PC-3 (cell line): ENCODE measurements around the gene RAP1GAP. TPM values are rescaled to one million over a fixed set of nuclear protein-coding genes. Genes with fewer than 3 reads are reported as not detected.

ENCODE experiments used
- ATAC-seq: fragments of 200-7000 bp; cut with Tn5 transposase; 2 replicates; pipeline ENCODE4 v1.9.1; 2020; ENCODE audit warnings: mild to moderate bottlenecking, moderate library complexity
- BruUV-seq: library from RNA; stranded (reverse); fragments of 400-500 nt; replicated peaks from 2 replicates; lab custom pipeline; 2021; lab: Mats Ljungman, UMichigan
- CTCF ChIA-PET: fragments of 300-600 bp; sonication (Branson Sonifier 250); formaldehyde crosslinking; loops from one replicate; lab custom pipeline; 2022; ENCODE audit warnings: antibody characterized with exemption; lab: Charles Lee
- POLR2A ChIA-PET: fragments of 300-600 bp; sonication (Branson Sonifier 250); formaldehyde crosslinking; loops from one replicate; lab custom pipeline; 2022; ENCODE audit warnings: antibody characterized with exemption; ENCODE audit not compliant: unreplicated experiment; lab: Charles Lee
- DNase-seq: peaks from one replicate; pipeline ENCODE4 v3.0.0-alpha.2; 2015
- H2AFZ ChIP-seq: fragments of 300-600 bp; sonication (generic); 2 replicates; pipeline ENCODE4 v1.6.0; 2016; ENCODE audit warnings: antibody characterized with exemption, low read length
- H3F3A ChIP-seq: fragments of 300-600 bp; sonication (generic); one replicate; pipeline ENCODE4 v1.6.0; 2017; ENCODE audit warnings: antibody characterized with exemption, low read length, control low read depth, mild to moderate bottlenecking; ENCODE audit not compliant: unreplicated experiment
- H3K27ac ChIP-seq: fragments of 300-600 bp; sonication (generic); 2 replicates; pipeline ENCODE4 v1.5.1; 2016; ENCODE audit warnings: mild to moderate bottlenecking, low read length
- H3K27me3 ChIP-seq: fragments of 300-600 bp; sonication (generic); 2 replicates; pipeline ENCODE4 v1.6.1; 2016; ENCODE audit warnings: low read length, mixed read lengths
- H3K36me3 ChIP-seq: fragments of 300-600 bp; sonication (generic); 2 replicates; pipeline ENCODE4 v1.6.1; 2016; ENCODE audit warnings: low read depth, mixed run types, low read length, mixed read lengths
- H3K4me1 ChIP-seq: fragments of 300-600 bp; sonication (generic); 2 replicates; pipeline ENCODE4 v1.5.1; 2016; ENCODE audit warnings: low read length; ENCODE audit not compliant: insufficient read depth
- H3K4me2 ChIP-seq: fragments of 300-600 bp; sonication (generic); 2 replicates; pipeline ENCODE4 v1.6.0; 2016; ENCODE audit warnings: low read length
- H3K4me3 ChIP-seq: fragments of 300-600 bp; sonication (generic); 2 replicates; pipeline ENCODE4 v1.5.1; 2016; ENCODE audit warnings: mild to moderate bottlenecking, low read length, mixed read lengths
- H3K79me2 ChIP-seq: fragments of 300-600 bp; sonication (generic); 2 replicates; pipeline ENCODE4 v1.6.1; 2017; ENCODE audit warnings: low read length, mixed read lengths
- H3K9ac ChIP-seq: fragments of 300-600 bp; sonication (generic); 2 replicates; pipeline ENCODE4 v1.6.0; 2016; ENCODE audit warnings: mild to moderate bottlenecking, low read length
- H3K9me2 ChIP-seq: fragments of 300-600 bp; sonication (generic); replicated peaks from 2 replicates; pipeline ENCODE4 v1.6.1; 2016; ENCODE audit warnings: mixed run types, low read length, mixed read lengths
- H3K9me3 ChIP-seq: fragments of 300-600 bp; sonication (generic); 2 replicates; pipeline ENCODE4 v1.6.1; 2016; ENCODE audit warnings: low read length, mixed read lengths
- H4K20me1 ChIP-seq: fragments of 300-600 bp; sonication (generic); 2 replicates; pipeline ENCODE4 v1.6.1; 2016; ENCODE audit warnings: low read length, mixed read lengths
- EZH2 ChIP-seq: fragments of 300-600 bp; sonication (generic); IDR thresholded peaks from one replicate; pipeline ENCODE4 v1.6.1; 2017; ENCODE audit warnings: antibody characterized with exemption, mild to moderate bottlenecking, low read length; ENCODE audit not compliant: unreplicated experiment
- EZH2phosphoT487 ChIP-seq: fragments of 300-600 bp; sonication (generic); IDR thresholded peaks from 2 replicates; pipeline ENCODE4 v1.6.1; 2018; ENCODE audit warnings: mild to moderate bottlenecking, antibody characterized with exemption, low read length, borderline replicate concordance
- intact Hi-C: fragments of 100-400 bp; cut with micrococcal nuclease; formaldehyde crosslinking; loops from 2 replicates; pipeline ENCODE4 v1.9.0; 2023
- total RNA-seq: library from RNA; depleted of rRNA; stranded (reverse); fragments of >200 nt; gene quantifications from 2 replicates; pipeline ENCODE4 v1.2.3, GENCODE V29; 2014
- TF ChIP-seq, protein P1 (sequence below): fragments of 300-600 bp; sonication (generic); conservative IDR thresholded peaks from 2 replicates; pipeline ENCODE4 v1.5.1; 2017; ENCODE audit warnings: antibody characterized with exemption, low read depth, mild to moderate bottlenecking, low read length

RAP1GAP gene
- total RNA-seq, 1 experiment from 2014 or later = 12.1 TPM

DNA sequence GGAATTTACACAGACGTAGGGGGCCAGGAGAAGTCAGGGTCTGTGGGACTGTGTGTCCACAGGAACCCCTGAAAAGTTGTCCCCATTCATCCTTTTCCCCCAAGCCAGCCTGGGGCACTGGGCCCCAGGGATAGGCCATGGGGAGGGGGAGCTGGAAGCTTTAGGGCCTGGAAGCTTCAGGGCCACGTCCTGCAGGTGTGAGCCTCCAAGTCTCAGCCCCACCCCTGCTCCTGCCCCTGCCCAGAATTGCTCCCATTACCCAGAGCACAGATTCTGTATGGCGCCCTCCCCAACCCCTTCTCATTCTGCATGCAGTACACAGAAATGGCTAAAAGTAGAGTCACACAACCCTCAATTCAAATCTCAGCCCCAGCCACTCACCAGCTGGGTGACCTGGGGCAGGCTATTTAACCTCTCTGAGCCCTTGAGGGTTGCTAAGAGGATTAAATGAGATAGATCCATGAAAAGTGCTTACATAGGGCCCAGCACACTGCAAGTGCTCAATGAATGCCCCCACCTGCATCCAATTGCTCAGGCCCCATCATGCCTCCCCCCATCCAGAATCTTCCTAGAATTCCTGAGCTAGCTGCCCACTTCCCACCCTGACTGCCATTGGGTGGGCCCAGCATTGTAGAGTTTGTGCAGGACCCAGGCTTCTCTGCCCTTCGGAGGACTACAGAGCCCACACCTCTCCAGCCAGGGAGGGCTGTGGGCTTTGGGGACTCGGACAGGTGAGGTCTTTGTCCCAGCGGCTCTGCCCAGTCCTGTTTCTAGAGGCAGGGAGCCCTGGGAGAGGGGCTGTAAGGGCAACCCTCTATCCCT, 6.5 kb downstream of the RAP1GAP start:
- H3K79me2 ChIP-seq = no peaks in the 10 kb centered on the region
- intact Hi-C loops = no loop called here
- 0 out of 2 replicates have a peak, but pooled peaks cover 6% of the 10 kb centered on the region for H3K27me3 ChIP-seq
- no peak overlapping the region for H3K27ac ChIP-seq
- no peak overlapping the region for H3K4me3 ChIP-seq
- BruUV-seq = no TSS peak
- no peaks in the 10 kb centered on the region for H4K20me1 ChIP-seq
- CTCF ChIA-PET = no interaction called here
- TF ChIP-seq, protein P1, sequence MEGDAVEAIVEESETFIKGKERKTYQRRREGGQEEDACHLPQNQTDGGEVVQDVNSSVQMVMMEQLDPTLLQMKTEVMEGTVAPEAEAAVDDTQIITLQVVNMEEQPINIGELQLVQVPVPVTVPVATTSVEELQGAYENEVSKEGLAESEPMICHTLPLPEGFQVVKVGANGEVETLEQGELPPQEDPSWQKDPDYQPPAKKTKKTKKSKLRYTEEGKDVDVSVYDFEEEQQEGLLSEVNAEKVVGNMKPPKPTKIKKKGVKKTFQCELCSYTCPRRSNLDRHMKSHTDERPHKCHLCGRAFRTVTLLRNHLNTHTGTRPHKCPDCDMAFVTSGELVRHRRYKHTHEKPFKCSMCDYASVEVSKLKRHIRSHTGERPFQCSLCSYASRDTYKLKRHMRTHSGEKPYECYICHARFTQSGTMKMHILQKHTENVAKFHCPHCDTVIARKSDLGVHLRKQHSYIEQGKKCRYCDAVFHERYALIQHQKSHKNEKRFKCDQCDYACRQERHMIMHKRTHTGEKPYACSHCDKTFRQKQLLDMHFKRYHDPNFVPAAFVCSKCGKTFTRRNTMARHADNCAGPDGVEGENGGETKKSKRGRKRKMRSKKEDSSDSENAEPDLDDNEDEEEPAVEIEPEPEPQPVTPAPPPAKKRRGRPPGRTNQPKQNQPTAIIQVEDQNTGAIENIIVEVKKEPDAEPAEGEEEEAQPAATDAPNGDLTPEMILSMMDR = no peak
- TF ChIP-seq EZH2 (no peak), EZH2phosphoT487 (no peak)
- H3K4me2 ChIP-seq = no peak overlapping the region
- H3K9me3 ChIP-seq = no peaks in the 10 kb centered on the region
- POLR2A ChIA-PET = no interaction called here
- peaks cover 11% of the 10 kb centered on the region; the same call in 1 of the 2 replicates for H3K4me1 ChIP-seq
- H3K36me3 ChIP-seq = no peaks in the 10 kb centered on the region
- H2AFZ ChIP-seq = no peak overlapping the region
- H3K9ac ChIP-seq = no peak overlapping the region
- DNase-seq (no peak), ATAC-seq (no peak)
- H3F3A ChIP-seq = no peaks in the 10 kb centered on the region
- H3K9me2 ChIP-seq = no peaks in the 10 kb centered on the region

DNA sequence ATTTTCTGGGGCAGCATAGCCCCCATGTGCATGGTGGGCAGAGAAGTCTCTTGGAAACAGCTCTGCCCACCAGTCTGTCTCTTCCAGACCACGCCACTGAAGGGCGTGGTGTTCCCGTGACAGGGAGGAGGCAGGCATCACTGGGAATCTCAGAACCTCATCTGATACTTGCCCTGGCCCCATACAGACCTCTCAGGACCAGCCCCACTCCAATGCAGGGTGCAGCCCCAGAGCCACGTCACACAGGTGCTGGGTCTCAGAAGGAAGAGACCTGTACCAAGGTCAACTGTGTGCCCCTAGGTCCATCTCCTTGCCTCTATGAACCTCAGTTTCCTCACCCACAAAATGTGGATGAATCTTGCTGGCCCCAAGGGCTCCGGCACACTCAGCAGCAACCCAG, 7.3 kb downstream of the RAP1GAP start:
- intact Hi-C loops = no loop called here
- POLR2A ChIA-PET = no interaction called here
- no peak overlapping the region for H3K4me3 ChIP-seq
- no peak overlapping the region for H3K4me2 ChIP-seq
- H3K9ac ChIP-seq = no peak overlapping the region
- no peak overlapping the region for H2AFZ ChIP-seq
- H3K36me3 ChIP-seq = no peaks in the 10 kb centered on the region
- H4K20me1 ChIP-seq = no peaks in the 10 kb centered on the region
- TF ChIP-seq, protein P1 = no peak
- TF ChIP-seq EZH2phosphoT487 (no peak), EZH2 (no peak)
- 0 out of 2 replicates have a peak, but pooled peaks cover 6% of the 10 kb centered on the region for H3K27me3 ChIP-seq
- CTCF ChIA-PET = no interaction called here
- no peaks in the 10 kb centered on the region for H3K9me3 ChIP-seq
- H3K27ac ChIP-seq = no peak overlapping the region
- H3K4me1 ChIP-seq = peaks cover 11% of the 10 kb centered on the region; the same call in 1 of the 2 replicates
- ATAC-seq (no peak), DNase-seq (no peak)
- no peaks in the 10 kb centered on the region for H3K79me2 ChIP-seq
- BruUV-seq = no TSS peak
- H3K9me2 ChIP-seq = no peaks in the 10 kb centered on the region
- no peaks in the 10 kb centered on the region for H3F3A ChIP-seq

DNA sequence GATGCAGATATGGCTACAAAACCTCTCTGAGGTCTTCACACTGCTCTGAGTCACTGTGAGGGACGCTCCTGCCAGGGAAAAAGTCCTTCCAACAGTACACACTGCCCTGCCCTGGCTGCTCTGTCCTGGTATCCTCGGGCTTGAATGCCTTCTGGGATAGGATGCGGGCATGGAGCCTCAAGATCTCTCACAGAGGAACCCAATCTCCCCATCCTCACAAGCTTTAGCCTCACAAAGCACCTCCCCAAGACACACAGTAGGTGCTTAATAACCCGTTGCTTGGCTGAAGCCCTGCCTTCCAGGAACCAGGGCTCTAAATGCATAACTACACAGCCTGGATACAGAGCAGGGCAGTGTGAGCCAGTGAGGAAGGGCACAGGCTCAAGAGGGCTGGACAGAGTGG, 9.2 kb downstream of the RAP1GAP start:
- no peak for TF ChIP-seq EZH2phosphoT487
- no peak for TF ChIP-seq EZH2
- TF ChIP-seq, protein P1 = no peak
- Histone ChIP-seq H3F3A (no peaks in the 10 kb centered on the region), H3K4me1 (0 out of 2 replicates have a peak, but pooled peaks cover 3% of the 10 kb centered on the region), H3K9me3 (no peaks in the 10 kb centered on the region), H4K20me1 (no peaks in the 10 kb centered on the region), H3K27me3 (0 out of 2 replicates have a peak, but pooled peaks cover 6% of the 10 kb centered on the region), H2AFZ (no peak overlapping the region), H3K27ac (no peak overlapping the region), H3K9me2 (no peaks in the 10 kb centered on the region), H3K79me2 (no peaks in the 10 kb centered on the region), H3K36me3 (no peaks in the 10 kb centered on the region), H3K9ac (no peak overlapping the region), H3K4me3 (no peak overlapping the region), H3K4me2 (peak overlapping the region; percentile 78; the same call in 1 of the 2 replicates)
- ChIA-PET POLR2A (no interaction called here), CTCF (no interaction called here)
- ATAC-seq (no peak), DNase-seq (no peak)
- BruUV-seq = no TSS peak
- intact Hi-C loops = loop anchor here (2.0 to 10.0 kb wide), 4 partner anchors 65 to 428 kb away; partner anchors contain the start of gene ALPL
